ENCODE measurements around the gene MPV17L2. TPM values are rescaled to one million over a fixed set of nuclear protein-coding genes. Genes with fewer than 3 reads are reported as not detected.
A peak's percentile ranks its signal among the peaks of the same experiment; 100 is the strongest.

Gene MPV17L2
- total and polyA plus RNA-seq, 2 of the 4 experiments (the other 2 are of a cell fraction) = 7.2 to 19.5 TPM

- H3K4me2 ChIP-seq (ENCODE audit: low read depth, low read length) = no peak overlapping the region
Observed at GRCh38 chr19:18227781-18228271, 34.8 kb downstream of the MPV17L2 start.

More at GRCh38 chr19:18227781-18228271, 34.8 kb downstream of the MPV17L2 start:
- no TSS peak for BruUV-seq (replicated peaks)
- TF ChIP-seq FOS (IDR thresholded peaks at IDR 0.05; ENCODE audit: low read depth, low read length) (no peak), MXI1 (IDR thresholded peaks at IDR 0.05; ENCODE audit: borderline replicate concordance, low read depth, low read length) (no peak), RFX5 (IDR thresholded peaks at IDR 0.05; ENCODE audit: low read depth, low read length) (no peak)
- in situ Hi-C loops (cut with MboI; ENCODE audit: low sequenced_read_pairs) = no loop called here
- H3K27me3 ChIP-seq (ENCODE audit: control insufficient read depth, insufficient read depth, low read length) = peaks cover 20% of the 10 kb centered on the region; the same call in 1 of the 2 replicates
- H3K36me3 ChIP-seq (ENCODE audit: control insufficient read depth, insufficient read depth, low read length) = no peaks in the 10 kb centered on the region
- no peak overlapping the region for H4K91ac ChIP-seq (ENCODE audit: insufficient read depth, low read depth, low read length)
- no peak overlapping the region for H3K9ac ChIP-seq (ENCODE audit: low read depth, low read length)
- H2AK5ac ChIP-seq (ENCODE audit: low read depth, low read length) = no peak overlapping the region
- no peak overlapping the region for H2BK120ac ChIP-seq (ENCODE audit: low read depth, low read length)
- H3K9me1 ChIP-seq (ENCODE audit: insufficient read depth, low read length) = peaks cover 2% of the 10 kb centered on the region; the same call in 1 of the 2 replicates
- no peak for DNase-seq
- H3K23ac ChIP-seq (ENCODE audit: low read depth, low read length) = no peak overlapping the region; the same call in 1 of the 2 replicates
- H3K9me3 ChIP-seq (ENCODE audit: control insufficient read depth, insufficient read depth, low read length) = no peaks in the 10 kb centered on the region
- no peak overlapping the region for H2AFZ ChIP-seq (replicated peaks; ENCODE audit: low read length, poor library complexity)
- no peaks in the 10 kb centered on the region for H3K79me1 ChIP-seq (ENCODE audit: low read depth in 1 of 2, low read length in 2 of 2)
- H3K4me1 ChIP-seq (ENCODE audit: control insufficient read depth, insufficient read depth, low read length) = peaks cover 7% of the 10 kb centered on the region
- H2BK15ac ChIP-seq (ENCODE audit: low read depth, low read length) = no peak overlapping the region
- POLR2A ChIA-PET (ENCODE audit: unreplicated experiment) = no interaction called here
- H4K20me1 ChIP-seq (ENCODE audit: insufficient read depth, low read length) = no peaks in the 10 kb centered on the region
- no peak overlapping the region for H3K56ac ChIP-seq (ENCODE audit: extremely low read depth, insufficient read depth, low read length)
- no peak overlapping the region for H3K4me3 ChIP-seq (ENCODE audit: insufficient read depth, low read depth, low read length)
- H4K8ac ChIP-seq (ENCODE audit: low read depth in 2 of 2, low read length in 2 of 2) = no peak overlapping the region
- no peak overlapping the region for H3K18ac ChIP-seq (ENCODE audit: low read depth, low read length)
- H4K5ac ChIP-seq (ENCODE audit: low read depth, low read length) = no peak overlapping the region
- dilution Hi-C loops (cut with HindIII; ENCODE audit: low sequenced_read_pairs, unreplicated experiment) = no loop called here
- ATAC-seq (ENCODE audit: low read depth) = no peak
- CTCF ChIA-PET = no interaction called here
- H3K4ac ChIP-seq (ENCODE audit: low read depth, low read length) = no peak overlapping the region
- H3K14ac ChIP-seq (replicated peaks; ENCODE audit: low read depth, low read length) = no peak overlapping the region
- peak overlapping the region; percentile 3 for H2AK9ac ChIP-seq (replicated peaks; ENCODE audit: low read depth, low read length, poor library complexity)
- H3K27ac ChIP-seq (ENCODE audit: insufficient read depth, low read length) = no peak overlapping the region
- no peak overlapping the region for H2BK20ac ChIP-seq (ENCODE audit: low read depth, low read length)
- intact Hi-C loops (cut with micrococcal nuclease) = no loop called here
- no CpG with 5 or more reads among the region's 6 CpGs for WGBS, 2 experiments (ENCODE audit: extremely low coverage in 2 of 2, insufficient read length in 1 of 2)
- H2BK5ac ChIP-seq (ENCODE audit: low read depth, low read length, poor library complexity, severe bottlenecking) = no peak overlapping the region

All from IMR-90 (cell line).